ENCODE measurements around the gene APOBR.

- TF ChIP-seq ETV6 (conservative IDR thresholded peaks at IDR 0.05 in 1 of 2, IDR thresholded peaks at IDR 0.05 in 1 of 2; ENCODE audit: borderline replicate concordance in 1 of 2, low read depth in 1 of 2) (no peak), E2F4 (IDR thresholded peaks at IDR 0.05; ENCODE audit: low read depth, low read length) (no peak), ZNF622 (IDR thresholded peaks at IDR 0.05) (no peak), NR2C1 (IDR thresholded peaks at IDR 0.05) (no peak), KDM1A (IDR thresholded peaks at IDR 0.05; ENCODE audit: borderline replicate concordance) (no peak), POLR2A (IDR thresholded peaks at IDR 0.05; ENCODE audit: low read depth, low read length) (no peak)
These were observed 2.9 kb downstream of the APOBR start for GRCh38 chr16:28497386-28497785.

Measured in GM12878 (cell line).